H1 (cell line): ENCODE measurements around the gene HTR4.

Experiments
- ATF2 ChIP-seq: IDR thresholded peaks from 2 replicates; pipeline ENCODE4 v1.6.1; 2012; ENCODE audit warnings: low read length, inconsistent platforms
- BRCA1 ChIP-seq: IDR thresholded peaks from 2 replicates; pipeline ENCODE4 v1.6.1; 2012; ENCODE audit warnings: low read depth, low read length, improper control_type of control experiment
- CTCF ChIP-seq, 3 experiments: IDR thresholded peaks; 1 replicate in 2 of 3; 2 replicates in 1 of 3; pipeline versions ENCODE4 v1.5.1 to v1.6.1; 2011; ENCODE audit warnings: low read length in 3 of 3, mild to moderate bottlenecking in 3 of 3, inconsistent platforms in 2 of 3, low read depth in 1 of 3, moderate library complexity in 1 of 3; ENCODE audit not compliant: insufficient read depth in 1 of 3; ENCODE audit errors: control extremely low read depth in 1 of 3
- EZH2 ChIP-seq: fragments of 200-600 bp; sonication (generic); IDR thresholded peaks from 2 replicates; pipeline ENCODE4 v1.7.1; 2012; ENCODE audit warnings: low read depth, mild to moderate bottlenecking, moderate library complexity, low read length, inconsistent platforms; ENCODE audit not compliant: severe bottlenecking
- MAFK ChIP-seq: IDR thresholded peaks from 2 replicates; pipeline ENCODE4 v1.6.1; 2012; ENCODE audit warnings: low read depth, mild to moderate bottlenecking, improper control_type of control experiment, low read length
- MAX ChIP-seq: IDR thresholded peaks from 2 replicates; pipeline ENCODE4 v1.6.1; 2012; ENCODE audit warnings: inconsistent platforms
- POLR2A ChIP-seq, 2 experiments: IDR thresholded peaks; 1 replicate in 1 of 2; 2 replicates in 1 of 2; pipeline ENCODE4 v1.6.1; 2011; ENCODE audit warnings: low read depth in 2 of 2, low read length in 2 of 2, mild to moderate bottlenecking in 2 of 2; ENCODE audit errors: control extremely low read depth in 1 of 2
- RNF2 ChIP-seq: fragments of 200-900, 300-1000 bp; sonication (generic); IDR thresholded peaks from 2 replicates; pipeline ENCODE4 v1.7.1; 2016; ENCODE audit warnings: borderline replicate concordance, low read depth, mild to moderate bottlenecking, antibody characterized with exemption, low read length; ENCODE audit not compliant: poor library complexity, severe bottlenecking; ENCODE audit errors: missing control alignments
- SP1 ChIP-seq: IDR thresholded peaks from 2 replicates; pipeline ENCODE4 v1.6.1; 2011; ENCODE audit warnings: low read depth, low read length
- SUZ12 ChIP-seq: fragments of 200-600 bp; sonication (generic); IDR thresholded peaks from 2 replicates; pipeline ENCODE4 v1.6.1; 2012; ENCODE audit warnings: mild to moderate bottlenecking, inconsistent platforms, low read length, moderate library complexity, mixed read lengths
- TAF1 ChIP-seq: IDR thresholded peaks from 2 replicates; pipeline ENCODE4 v1.6.1; 2011; ENCODE audit warnings: mild to moderate bottlenecking, low read depth, low read length
- TEAD4 ChIP-seq: IDR thresholded peaks from 2 replicates; pipeline ENCODE4 v1.6.1; 2012; ENCODE audit warnings: low read depth, low read length, inconsistent platforms, mixed read lengths
- ZNF274 ChIP-seq: IDR thresholded peaks from 2 replicates; pipeline ENCODE4 v1.7.0; 2012; ENCODE audit warnings: low read length, borderline replicate concordance; ENCODE audit errors: extremely low read depth

- TF ChIP-seq RNF2 (no peak), CTCF (IDR thresholded peaks at IDR 0.05; ENCODE audit: control extremely low read depth in 1 of 3, insufficient read depth in 1 of 3, low read depth in 1 of 3, low read length in 3 of 3) (no peak), MAX (no peak), POLR2A (IDR thresholded peaks at IDR 0.05; ENCODE audit: control extremely low read depth in 1 of 2, low read depth in 2 of 2, low read length in 2 of 2) (no peak), MAFK (no peak), ZNF274 (no peak), SP1 (no peak), BRCA1 (no peak), TAF1 (no peak), SUZ12 (no peak), EZH2 (no peak), TEAD4 (no peak), ATF2 (no peak)
Observed at GRCh38 chr5:148492351-148492750, 162.0 kb downstream of the HTR4 start.
